Neutrophil (primary cell): ENCODE results near the gene GLIS1.

ENCODE experiments used
- H3K27ac ChIP-seq: fragments of 200-600 bp; sonication (generic); 2 replicates; pipeline ENCODE4 v1.5.1; 2016; ENCODE audit warnings: mild to moderate bottlenecking, moderate library complexity
- H3K27me3 ChIP-seq: fragments of 200-600 bp; sonication (generic); 2 replicates; pipeline ENCODE4 v1.6.0; 2016; ENCODE audit warnings: mild to moderate bottlenecking
- H3K36me3 ChIP-seq: fragments of 200-600 bp; sonication (generic); 2 replicates; pipeline ENCODE4 v1.5.1; 2017
- H3K4me1 ChIP-seq, 2 experiments: fragments of 200-600 bp in 1 of 2; sonication (generic) in 1 of 2; 1 replicate in 1 of 2; 2 replicates in 1 of 2; pipeline versions ENCODE4 v1.5.1 to v1.6.1; 2013 to 2016; ENCODE audit warnings: low read depth in 1 of 2, low read length in 1 of 2, mild to moderate bottlenecking in 1 of 2, moderate library complexity in 1 of 2; ENCODE audit not compliant: control insufficient read depth in 1 of 2, insufficient read depth in 1 of 2
- H3K4me3 ChIP-seq, 2 experiments: fragments of 200-600 bp in 1 of 2; sonication (generic) in 1 of 2; 1 replicate in 1 of 2; 2 replicates in 1 of 2; pipeline ENCODE4 v1.5.1; 2013 to 2016; ENCODE audit warnings: low read depth in 1 of 2, low read length in 1 of 2, mild to moderate bottlenecking in 1 of 2, moderate library complexity in 1 of 2
- H3K9me3 ChIP-seq: fragments of 200-600 bp; sonication (generic); 2 replicates; pipeline ENCODE4 v1.5.1; 2016
- CTCF ChIP-seq: fragments of 200-600 bp; sonication (generic); IDR thresholded peaks from 2 replicates; pipeline ENCODE4 v1.5.1; 2016; ENCODE audit warnings: antibody characterized with exemption

Gene GLIS1

GRCh38 chr1:53585565-53585964, 153.4 kb downstream of the GLIS1 start:
- Histone ChIP-seq H3K36me3 (no peaks in the 10 kb centered on the region), H3K4me3 (no peak overlapping the region), H3K27me3 (no peaks in the 10 kb centered on the region), H3K4me1 (no peaks in the 10 kb centered on the region), H3K9me3 (no peaks in the 10 kb centered on the region), H3K27ac (no peak overlapping the region)
- no peak for TF ChIP-seq CTCF

DNA sequence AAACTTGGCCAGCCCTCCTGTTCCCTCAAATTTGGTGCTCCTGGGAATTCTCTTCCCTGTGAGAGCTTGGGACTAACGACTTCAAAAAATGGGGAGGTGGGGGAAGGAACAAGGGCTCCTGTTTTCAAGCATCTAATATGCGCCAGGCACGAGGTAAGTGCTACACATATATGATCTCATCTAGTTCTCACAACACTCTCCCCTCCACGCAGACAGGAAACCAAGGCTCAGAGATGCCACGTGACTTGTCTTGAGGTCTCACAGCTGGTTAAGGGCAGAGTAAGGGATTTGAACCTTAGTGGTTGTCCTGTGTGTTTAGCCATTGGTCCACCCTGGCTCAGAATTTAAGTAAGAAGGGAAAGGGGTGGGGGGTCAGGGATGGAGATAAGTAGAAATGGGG, 153.8 kb downstream of the GLIS1 start:
- H3K27me3 ChIP-seq = no peaks in the 10 kb centered on the region
- H3K4me1 ChIP-seq = no peaks in the 10 kb centered on the region
- no peak overlapping the region for H3K4me3 ChIP-seq
- no peaks in the 10 kb centered on the region for H3K9me3 ChIP-seq
- H3K36me3 ChIP-seq = no peaks in the 10 kb centered on the region
- no peak overlapping the region for H3K27ac ChIP-seq
- TF ChIP-seq CTCF = no peak

GRCh38 chr1:53584777-53585107, 154.2 kb downstream of the GLIS1 start:
- Histone ChIP-seq H3K9me3 (no peaks in the 10 kb centered on the region), H3K4me3 (no peak overlapping the region), H3K4me1 (no peaks in the 10 kb centered on the region), H3K27ac (no peak overlapping the region), H3K36me3 (no peaks in the 10 kb centered on the region), H3K27me3 (no peaks in the 10 kb centered on the region)
- TF ChIP-seq CTCF = no peak

DNA sequence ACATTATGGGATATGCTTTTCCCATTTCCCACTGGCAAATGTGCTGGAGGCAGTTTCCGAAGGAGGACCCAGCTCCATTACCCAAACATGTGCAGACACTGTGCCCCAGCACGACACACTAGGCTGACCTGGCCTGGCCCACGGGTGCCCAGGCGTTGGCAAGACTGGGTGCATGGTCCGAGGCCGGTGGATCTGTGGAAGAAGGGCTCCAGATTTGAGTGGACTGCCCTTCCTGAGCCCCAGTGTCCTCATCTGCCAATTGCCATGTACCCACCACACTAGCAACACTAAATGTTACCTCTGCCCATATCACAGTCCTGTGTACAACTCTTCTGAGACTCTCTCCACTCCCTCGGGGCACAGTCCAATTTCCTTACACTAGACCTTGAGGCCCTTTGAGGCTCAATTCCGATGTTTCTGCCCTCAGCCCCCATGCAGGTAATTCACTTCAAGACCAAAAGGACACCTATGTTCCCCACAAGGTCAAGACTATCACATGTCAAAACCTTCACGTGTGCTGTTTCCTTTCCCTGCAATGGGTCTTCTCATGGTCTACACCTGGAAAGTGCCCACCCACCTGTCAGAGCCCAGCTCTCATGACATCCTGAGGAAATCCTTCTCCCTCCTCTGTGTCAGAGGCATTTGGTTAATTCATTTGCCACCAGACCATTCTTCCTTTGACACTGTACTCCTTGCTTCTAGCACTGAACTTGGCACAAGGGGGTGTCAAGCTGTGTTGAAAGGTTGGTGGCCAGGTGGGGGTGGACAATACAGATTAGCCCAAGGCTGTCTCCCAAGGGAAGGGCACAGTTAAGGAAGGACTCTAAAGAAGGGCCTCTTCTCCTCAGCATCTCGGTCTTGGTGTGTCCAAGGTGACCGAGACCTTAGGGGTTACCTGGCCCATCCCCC, 154.8 kb downstream of the GLIS1 start:
- no peaks in the 10 kb centered on the region for H3K4me1 ChIP-seq
- H3K36me3 ChIP-seq = no peaks in the 10 kb centered on the region
- TF ChIP-seq CTCF = no peak
- no peaks in the 10 kb centered on the region for H3K9me3 ChIP-seq
- H3K27me3 ChIP-seq = no peaks in the 10 kb centered on the region
- H3K27ac ChIP-seq = no peak overlapping the region
- no peak overlapping the region for H3K4me3 ChIP-seq

DNA sequence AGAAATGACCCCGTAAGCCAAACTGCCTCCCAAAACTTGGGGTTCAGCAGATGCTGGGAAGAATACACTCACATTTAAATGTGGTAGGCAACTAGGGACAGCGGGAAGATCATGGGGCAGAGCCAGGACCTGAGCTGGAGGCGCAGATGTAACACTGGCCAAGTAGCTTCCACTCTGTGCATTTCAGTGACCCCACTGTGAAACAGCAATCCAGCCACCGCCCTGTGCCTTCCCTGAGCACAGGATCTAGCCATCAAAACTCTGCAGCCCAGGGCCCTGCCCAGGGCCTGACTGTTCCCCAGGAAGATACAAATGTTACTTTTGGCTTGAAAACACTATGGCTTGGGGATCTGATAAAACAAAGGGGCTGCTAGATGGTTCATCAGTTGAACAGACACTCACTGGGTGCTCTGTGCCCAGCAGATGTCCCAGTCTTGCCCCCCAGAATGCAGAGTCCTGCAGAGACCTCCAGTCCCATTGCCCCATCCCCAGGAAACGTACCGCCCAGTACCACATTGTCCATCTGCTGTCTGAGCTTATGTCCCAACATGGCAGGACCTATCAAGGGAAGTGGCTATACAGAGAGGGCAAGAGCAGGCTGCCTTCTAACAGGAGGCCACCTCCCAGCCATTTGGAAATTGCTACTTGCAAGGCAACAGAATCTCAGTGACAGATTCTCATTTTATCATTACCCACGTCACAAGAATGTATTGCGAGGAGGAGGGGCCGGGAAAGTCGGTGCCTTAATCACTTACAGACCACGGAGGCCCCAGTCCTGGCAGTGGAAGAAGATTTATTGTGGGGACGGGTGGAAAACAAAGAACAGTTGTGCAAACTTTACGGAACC, 155.7 kb downstream of the GLIS1 start:
- Histone ChIP-seq H3K4me3 (no peak overlapping the region), H3K27me3 (no peaks in the 10 kb centered on the region), H3K9me3 (no peaks in the 10 kb centered on the region), H3K4me1 (no peaks in the 10 kb centered on the region), H3K36me3 (no peaks in the 10 kb centered on the region), H3K27ac (no peak overlapping the region)
- no peak for TF ChIP-seq CTCF
